ENCODE measurements around the gene SSBP2.

The SSBP2 gene

GRCh38 chr5:81579262-81579924 lies 171.5 kb downstream of the SSBP2 start:
- DNase-seq = peak; percentile 16

- DNase-seq = no peak
Observed at GRCh38 chr5:81577091-81577490, 173.8 kb downstream of the SSBP2 start.

- no peak for DNase-seq
Observed at GRCh38 chr5:81575924-81576323, 175.0 kb downstream of the SSBP2 start.

GRCh38 chr5:81572201-81572600 lies 178.7 kb downstream of the SSBP2 start:
- peak; percentile 57 for DNase-seq

GRCh38 chr5:81558188-81558587 lies 192.7 kb downstream of the SSBP2 start:
- no peak for DNase-seq

GRCh38 chr5:81556809-81557208 lies 194.1 kb downstream of the SSBP2 start:
- no peak for DNase-seq

GRCh38 chr5:81555865-81556264 lies 195.0 kb downstream of the SSBP2 start:
- DNase-seq = no peak

GRCh38 chr5:81554647-81555046 lies 196.2 kb downstream of the SSBP2 start:
- DNase-seq = no peak

GRCh38 chr5:81553567-81554212 lies 197.2 kb downstream of the SSBP2 start:
- no peak for DNase-seq

- DNase-seq = no peak
Observed at GRCh38 chr5:81552852-81553566, 197.9 kb downstream of the SSBP2 start.

- no peak for DNase-seq
Observed at GRCh38 chr5:81549123-81549522, 201.8 kb downstream of the SSBP2 start.

- no peak for DNase-seq
Observed at GRCh38 chr5:81547001-81547400, 203.9 kb downstream of the SSBP2 start.

- no peak for DNase-seq
Observed at GRCh38 chr5:81545911-81546310, 205.0 kb downstream of the SSBP2 start.

GRCh38 chr5:81544351-81545018 lies 206.4 kb downstream of the SSBP2 start:
- no peak for DNase-seq

GRCh38 chr5:81542242-81542641 lies 208.7 kb downstream of the SSBP2 start:
- no peak for DNase-seq

GRCh38 chr5:81537905-81538547 lies 212.9 kb downstream of the SSBP2 start:
- no peak for DNase-seq

- peak; percentile 1 for DNase-seq
Observed at GRCh38 chr5:81534441-81534840, 216.5 kb downstream of the SSBP2 start.

- DNase-seq = peak; percentile 6
Observed at GRCh38 chr5:81533629-81534405, 217.1 kb downstream of the SSBP2 start.

GRCh38 chr5:81530919-81531318 lies 220.0 kb downstream of the SSBP2 start:
- peak; percentile 6 for DNase-seq

GRCh38 chr5:81525690-81526089 lies 225.2 kb downstream of the SSBP2 start:
- DNase-seq = peak; percentile 2

- DNase-seq = no peak
Observed at GRCh38 chr5:81524015-81524414, 226.9 kb downstream of the SSBP2 start.

- no peak for DNase-seq
Observed at GRCh38 chr5:81522571-81522970, 228.3 kb downstream of the SSBP2 start.

All from fibroblast of skin of abdomen (primary cell).